GM18909 (cell line): ENCODE measurements around the gene C1orf122.

Source experiments
- ATAC-seq: cut with Tn5 transposase; IDR thresholded peaks from one replicate; pipeline ENCODE4 v1.9.1; 2021; ENCODE audit warnings: mild to moderate bottlenecking; ENCODE audit not compliant: unreplicated experiment, poor library complexity

Gene C1orf122

GRCh38 chr1:37795340-37796125 lies 12.1 kb upstream of the C1orf122 start:
- ATAC-seq = no peak

- ATAC-seq = no peak
Observed at GRCh38 chr1:37797750-37798345, 9.7 kb upstream of the C1orf122 start.

- no peak for ATAC-seq
Observed at GRCh38 chr1:37802439-37802838, 5.2 kb upstream of the C1orf122 start.

GRCh38 chr1:37807220-37807554 lies 403 bp upstream of the C1orf122 start:
- ATAC-seq = no peak

GRCh38 chr1:37808369-37809319 lies 1.1 kb downstream of the C1orf122 start:
- peak; percentile 34 for ATAC-seq

- ATAC-seq = no peak
Observed at GRCh38 chr1:37809942-37810341, 2.4 kb downstream of the C1orf122 start.

GRCh38 chr1:37811027-37811655 lies 3.6 kb downstream of the C1orf122 start:
- ATAC-seq = peak; percentile 36

GRCh38 chr1:37813529-37814145 lies 6.0 kb downstream of the C1orf122 start:
- no peak for ATAC-seq

- no peak for ATAC-seq
Observed at GRCh38 chr1:37814252-37814651, 6.7 kb downstream of the C1orf122 start.

GRCh38 chr1:37817481-37817880 lies 9.9 kb downstream of the C1orf122 start:
- no peak for ATAC-seq

GRCh38 chr1:37821481-37821880 lies 13.9 kb downstream of the C1orf122 start:
- no peak for ATAC-seq

- ATAC-seq = no peak
Observed at GRCh38 chr1:37822906-37823815, 15.6 kb downstream of the C1orf122 start.

GRCh38 chr1:37824001-37824400 lies 16.4 kb downstream of the C1orf122 start:
- no peak for ATAC-seq

GRCh38 chr1:37825506-37825905 lies 17.9 kb downstream of the C1orf122 start:
- ATAC-seq = no peak

- ATAC-seq = no peak
Observed at GRCh38 chr1:37828410-37829074, 21.0 kb downstream of the C1orf122 start.

- no peak for ATAC-seq
Observed at GRCh38 chr1:37831109-37831508, 23.5 kb downstream of the C1orf122 start.

GRCh38 chr1:37831809-37832208 lies 24.2 kb downstream of the C1orf122 start:
- no peak for ATAC-seq

- no peak for ATAC-seq
Observed at GRCh38 chr1:37836788-37837187, 29.2 kb downstream of the C1orf122 start.

GRCh38 chr1:37839676-37840075 lies 32.1 kb downstream of the C1orf122 start:
- ATAC-seq = no peak
